Large intestine (tissue), 12 donors: ENCODE data around the gene CCR7. TPM values are rescaled to one million over a fixed set of nuclear protein-coding genes. Genes with fewer than 3 reads are reported as not detected.

Source experiments
- DNase-seq, 2 donors: peaks; one replicate each; pipeline versions ENCODE4 v3.0.0 to v3.0.0-alpha.2; 2013
- H3K27ac ChIP-seq: one replicate; pipeline ENCODE4 v1.5.1; 2013; ENCODE audit warnings: low read length
- H3K27me3 ChIP-seq: 2 replicates; pipeline ENCODE4 v1.6.1; 2013; ENCODE audit warnings: low read length; ENCODE audit not compliant: control insufficient read depth, insufficient read depth
- H3K36me3 ChIP-seq: 2 replicates; pipeline ENCODE4 v1.6.1; 2013; ENCODE audit warnings: low read length; ENCODE audit not compliant: control insufficient read depth, insufficient read depth
- H3K4me1 ChIP-seq: one replicate; pipeline ENCODE4 v1.6.1; 2013; ENCODE audit warnings: low read length; ENCODE audit not compliant: control insufficient read depth, insufficient read depth
- H3K4me3 ChIP-seq: one replicate; pipeline ENCODE4 v1.5.1; 2013; ENCODE audit warnings: low read length
- H3K9me3 ChIP-seq: one replicate; pipeline ENCODE4 v1.6.1; 2013; ENCODE audit warnings: mild to moderate bottlenecking, low read depth, low read length, moderate library complexity; ENCODE audit not compliant: control insufficient read depth
- WGBS: methylation state at CpG from one replicate; pipeline ENCODE4 v1.1.5; 2013; ENCODE audit warnings: low lambda C conversion rate; ENCODE audit not compliant: insufficient coverage; 5-methylcytosine and 5-hydroxymethylcytosine counted together
- long read RNA-seq, 11 donors: transcript quantifications; one replicate each; lab custom pipeline, GENCODE V29; 2026
- polyA plus RNA-seq: library from polyadenylated mRNA; unstranded; fragments of 120-200 nt; gene quantifications from one replicate; pipeline ENCODE4 v1.2.1, GENCODE V29; 2013

Gene CCR7
- 0.64 TPM for polyA plus RNA-seq
- long read RNA-seq, donor 1: 0 reads
- long read RNA-seq, donor 2, partial matches to known transcripts: 0 of 1 reads
- long read RNA-seq, donor 2, other reads (novel, unspliced or antisense): 0 of 1 reads
- long read RNA-seq, donor 3: 0 reads
- long read RNA-seq, donor 4, partial matches to known transcripts: 0 of 1 reads
- long read RNA-seq, donor 4, other reads (novel, unspliced or antisense): 0 of 1 reads
- long read RNA-seq, donor 5, partial matches to known transcripts: 0 of 2 reads
- long read RNA-seq, donor 5, other reads (novel, unspliced or antisense): 0 of 2 reads
- long read RNA-seq, donor 6, partial matches to known transcripts: 0 of 1 reads
- long read RNA-seq, donor 6, other reads (novel, unspliced or antisense): 0 of 1 reads
- long read RNA-seq, donor 7, transcript CCR7-201 (3 exons, 2,173 nt): major isoform, 5 of 5 reads
- long read RNA-seq, donor 7, partial matches to known transcripts: 0 of 5 reads
- long read RNA-seq, donor 7, other reads (novel, unspliced or antisense): 0 of 5 reads
- long read RNA-seq, donor 8, partial matches to known transcripts: 0 of 1 reads
- long read RNA-seq, donor 8, other reads (novel, unspliced or antisense): 0 of 1 reads
- long read RNA-seq, donor 9: 0 reads
- long read RNA-seq, donor 10, partial matches to known transcripts: 0 of 1 reads
- long read RNA-seq, donor 10, other reads (novel, unspliced or antisense): 0 of 1 reads
- long read RNA-seq, donor 11, partial matches to known transcripts: 0 of 1 reads
- long read RNA-seq, donor 11, other reads (novel, unspliced or antisense): 0 of 1 reads

- peaks cover 4% of the 10 kb centered on the region for H3K4me1 ChIP-seq
- DNase-seq: no peak
These were observed at the start of gene CCR7 for GRCh38 chr17:40564883-40565768. TSS of gene CCR7 (minus strand) at chr17:40565472. CDS start at chr17:40565409, 63 bp downstream.

GRCh38 chr17:40614431-40615067 lies 49.3 kb upstream of the CCR7 start:
- H3K4me3 ChIP-seq: no peak overlapping the region
- no peaks in the 10 kb centered on the region for H3K9me3 ChIP-seq
- no peak for DNase-seq
- H3K4me1 ChIP-seq: peaks cover 14% of the 10 kb centered on the region
- H3K36me3 ChIP-seq: no peaks in the 10 kb centered on the region
- peaks cover 2% of the 10 kb centered on the region for H3K27me3 ChIP-seq
- H3K27ac ChIP-seq: no peak overlapping the region
- WGBS: no CpG with 5 or more reads among the region's 13 CpGs

More at GRCh38 chr17:40564883-40565768, at the start of gene CCR7:
- no peak within 1 kb of the TSS for H3K4me3 ChIP-seq
- H3K36me3 ChIP-seq: no peaks in the 10 kb centered on the region
- H3K27ac ChIP-seq: no peak within 1 kb of the TSS
- no CpG with 5 or more reads among the region's 12 CpGs for WGBS
- no peaks in the 10 kb centered on the region for H3K9me3 ChIP-seq
- peaks cover 15% of the 10 kb centered on the region for H3K27me3 ChIP-seq

- H3K36me3 ChIP-seq: no peaks in the 10 kb centered on the region
- H3K9me3 ChIP-seq: no peaks in the 10 kb centered on the region
- H3K4me3 ChIP-seq: no peak overlapping the region
- peaks cover 2% of the 10 kb centered on the region for H3K27me3 ChIP-seq
- no peak for DNase-seq
- H3K27ac ChIP-seq: no peak overlapping the region
- H3K4me1 ChIP-seq: peaks cover 5% of the 10 kb centered on the region
- no CpG with 5 or more reads among the region's 5 CpGs for WGBS
These were observed 48.3 kb upstream of the CCR7 start for GRCh38 chr17:40613467-40614154.

- Histone ChIP-seq H3K27me3 (peaks cover 2% of the 10 kb centered on the region), H3K9me3 (no peaks in the 10 kb centered on the region), H3K4me1 (no peaks in the 10 kb centered on the region), H3K36me3 (no peaks in the 10 kb centered on the region), H3K4me3 (no peak overlapping the region), H3K27ac (no peak overlapping the region)
- WGBS: no CpG with 5 or more reads among the region's 11 CpGs
- DNase-seq: no peak
These were observed 47.5 kb upstream of the CCR7 start for GRCh38 chr17:40612599-40613244.

- Histone ChIP-seq H3K27me3 (peaks cover 2% of the 10 kb centered on the region), H3K36me3 (no peaks in the 10 kb centered on the region), H3K4me3 (no peak overlapping the region), H3K27ac (no peak overlapping the region), H3K4me1 (no peaks in the 10 kb centered on the region), H3K9me3 (no peaks in the 10 kb centered on the region)
- DNase-seq: peak in 1 of 2 donors; percentile 27
- WGBS: 40% methylated on average over 1 of the region's 7 CpGs
These were observed 46.7 kb upstream of the CCR7 start for GRCh38 chr17:40611840-40612474.

- H3K4me3 ChIP-seq: no peak overlapping the region
- no peaks in the 10 kb centered on the region for H3K9me3 ChIP-seq
- H3K27me3 ChIP-seq: peaks cover 2% of the 10 kb centered on the region
- no peak overlapping the region for H3K27ac ChIP-seq
- no peaks in the 10 kb centered on the region for H3K4me1 ChIP-seq
- no peaks in the 10 kb centered on the region for H3K36me3 ChIP-seq
- DNase-seq: no peak
- no CpG with 5 or more reads among the region's 2 CpGs for WGBS
These were observed 45.1 kb upstream of the CCR7 start for GRCh38 chr17:40610359-40610758.

- H3K4me3 ChIP-seq: no peak overlapping the region
- no peak overlapping the region for H3K27ac ChIP-seq
- WGBS: 20% methylated on average over 1 of the region's 6 CpGs
- H3K36me3 ChIP-seq: no peaks in the 10 kb centered on the region
- no peaks in the 10 kb centered on the region for H3K4me1 ChIP-seq
- H3K27me3 ChIP-seq: peaks cover 2% of the 10 kb centered on the region
- no peaks in the 10 kb centered on the region for H3K9me3 ChIP-seq
- no peak for DNase-seq
These were observed 42.8 kb upstream of the CCR7 start for GRCh38 chr17:40608061-40608581.

- no CpG with 5 or more reads among the region's 5 CpGs for WGBS
- Histone ChIP-seq H3K4me3 (no peak overlapping the region), H3K27ac (no peak overlapping the region), H3K4me1 (no peaks in the 10 kb centered on the region), H3K27me3 (peaks cover under 1% of the 10 kb centered on the region), H3K36me3 (no peaks in the 10 kb centered on the region), H3K9me3 (no peaks in the 10 kb centered on the region)
- DNase-seq: no peak
These were observed 42.4 kb upstream of the CCR7 start for GRCh38 chr17:40607641-40608040.
